Activated CD4-positive, alpha-beta T cell treated with anti-CD3 and anti-CD28 coated beads for 1 hour (primary cell): ENCODE results near the gene GDF9.
"Not testable (repeated sequence)": the region's sequence is repeated elsewhere in the genome, so short reads cannot be mapped to it uniquely, and the experiment has no call there.

Experiments used
- DNase-seq: peaks from one replicate; pipeline ENCODE4 v3.0.0-alpha.2; 2020

Gene GDF9

DNA sequence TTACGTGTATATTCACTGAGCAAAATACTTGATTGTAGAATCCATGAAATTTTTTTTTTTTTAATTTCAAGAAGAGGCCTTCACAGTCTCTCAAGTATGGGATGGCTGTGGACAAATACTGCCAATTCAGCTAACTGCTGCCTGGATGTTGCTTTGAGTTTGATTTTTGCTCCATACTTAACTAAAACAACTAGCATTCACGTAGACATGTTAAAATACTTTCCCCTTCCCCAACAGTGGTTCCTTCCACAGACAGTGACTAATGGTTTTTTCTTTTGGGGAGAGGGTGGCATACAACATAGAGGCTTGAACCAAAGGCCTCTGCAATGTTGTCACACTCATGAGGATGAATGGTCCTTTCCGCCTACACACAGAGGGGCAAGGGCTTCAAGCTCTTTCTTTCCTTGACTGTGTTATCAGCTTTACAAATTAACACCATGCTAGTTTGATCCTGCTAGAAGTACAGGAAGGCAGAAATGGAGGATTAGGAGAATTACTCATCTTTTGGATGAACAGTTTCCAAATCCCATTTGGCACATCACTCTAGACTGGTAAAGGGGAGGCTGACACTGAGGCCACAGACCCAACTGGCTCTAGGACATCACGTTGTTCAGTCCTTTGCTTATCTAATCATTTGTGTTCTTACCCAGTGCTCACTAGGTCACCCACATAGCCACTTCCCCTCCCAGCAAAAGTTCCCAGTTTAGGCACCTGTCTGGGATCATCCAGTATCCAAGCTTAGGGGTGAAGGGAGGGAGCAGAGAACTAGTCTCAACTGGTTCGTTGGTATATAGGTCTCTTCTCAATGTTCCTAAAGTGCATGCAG, 5.4 kb upstream of the GDF9 start:
- DNase-seq: no peak

DNA sequence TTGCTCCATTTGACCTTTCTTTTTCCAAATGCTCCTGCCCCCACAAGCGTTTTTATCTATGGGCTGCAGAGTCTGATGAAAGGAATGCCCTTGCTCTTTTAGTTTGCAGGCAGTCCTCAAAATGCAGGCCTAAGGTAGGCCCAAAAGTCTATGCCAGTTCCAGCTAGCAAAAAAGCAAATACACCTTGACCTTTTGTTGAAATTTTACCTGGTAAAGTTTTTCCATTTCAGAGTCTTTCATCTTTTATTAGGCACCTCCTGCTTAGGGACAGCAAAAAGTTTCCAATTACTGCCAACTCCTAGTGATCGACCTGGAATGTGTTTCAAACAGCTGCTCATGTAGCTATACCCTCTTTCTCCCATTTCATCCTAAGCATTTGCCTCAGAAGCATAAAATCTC, 4.5 kb upstream of the GDF9 start:
- no peak for DNase-seq

GRCh38 chr5:132868754-132869153, 2.5 kb upstream of the GDF9 start:
- no peak for DNase-seq

GRCh38 chr5:132867046-132867451, 780 bp upstream of the GDF9 start:
- DNase-seq: no peak

DNA sequence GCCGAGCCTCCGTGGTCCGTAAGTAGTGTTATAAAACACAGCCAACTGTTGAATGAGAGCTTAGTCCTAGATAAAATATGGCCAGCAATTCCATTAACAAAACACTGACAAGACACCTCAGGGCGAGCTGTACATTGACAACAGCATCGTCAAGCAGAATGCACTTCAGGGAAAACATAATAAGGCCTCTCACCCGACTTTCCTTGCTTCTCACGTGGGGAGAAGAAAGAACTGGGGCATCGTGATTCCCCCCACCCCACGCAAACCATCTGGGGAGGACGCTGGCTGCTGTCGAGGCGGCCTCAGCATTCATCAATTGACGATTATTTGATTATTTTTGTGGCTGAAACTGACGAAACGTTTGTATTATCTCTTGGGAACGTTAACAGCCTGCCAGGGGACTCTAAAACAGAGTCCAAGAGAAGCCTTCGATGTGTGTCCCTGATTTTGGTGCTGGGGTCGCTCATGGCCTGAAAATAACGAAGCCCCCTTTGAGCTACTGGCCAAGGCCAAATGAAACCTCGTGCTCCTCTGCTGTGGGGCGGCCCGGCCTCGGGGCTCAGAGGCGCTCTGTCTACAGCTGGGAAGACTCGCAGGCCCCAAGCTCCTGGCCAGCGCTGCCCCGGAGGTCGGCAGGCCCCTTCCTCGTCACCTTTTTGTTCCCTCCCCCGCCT, 464 bp downstream of the GDF9 start:
- DNase-seq: no peak

DNA sequence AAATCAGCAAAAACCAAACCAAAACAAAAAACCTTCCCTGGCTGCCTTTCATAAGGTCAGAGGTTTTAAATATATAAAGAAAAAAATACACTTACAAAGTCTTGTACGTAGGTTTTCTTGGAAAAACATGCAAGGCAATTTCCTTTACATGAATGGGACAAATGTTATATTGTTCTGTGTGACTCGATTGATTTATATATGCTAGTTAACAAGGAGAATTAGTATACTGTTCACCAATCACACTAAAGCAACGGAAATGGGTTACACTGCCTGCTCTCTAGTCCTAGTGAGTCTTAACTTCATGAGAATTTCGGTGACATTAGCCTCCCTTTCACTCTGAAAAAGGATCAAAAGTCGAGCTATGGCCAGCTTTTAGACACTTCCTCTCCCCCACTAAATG, 5.5 kb downstream of the GDF9 start:
- DNase-seq: no peak

GRCh38 chr5:132859889-132860437, 6.3 kb downstream of the GDF9 start:
- no peak for DNase-seq

- DNase-seq: no peak
Observed at GRCh38 chr5:132856011-132856410, 10.3 kb downstream of the GDF9 start.

DNA sequence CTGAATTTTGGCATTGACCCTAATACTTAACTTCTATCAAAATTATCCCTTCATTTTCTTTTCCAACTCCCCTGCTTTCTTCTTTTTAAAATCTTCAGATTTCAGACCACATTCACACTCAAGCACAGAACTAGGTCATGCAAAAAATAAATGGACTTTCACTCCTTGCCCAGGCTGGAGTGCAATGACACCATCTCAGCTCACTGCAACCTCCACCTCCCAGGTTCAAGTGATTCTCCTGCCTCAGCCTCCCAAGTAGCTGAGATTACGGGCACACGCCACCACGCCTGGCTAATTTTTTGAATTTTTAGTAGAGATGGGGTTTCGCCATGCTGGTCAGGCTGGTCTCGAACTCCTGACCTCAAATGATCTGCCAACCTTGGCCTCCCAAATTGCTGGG, 11.3 kb downstream of the GDF9 start:
- not testable (repeated sequence) for DNase-seq

- no peak for DNase-seq
Observed at GRCh38 chr5:132854301-132854700, 12.0 kb downstream of the GDF9 start.

DNA sequence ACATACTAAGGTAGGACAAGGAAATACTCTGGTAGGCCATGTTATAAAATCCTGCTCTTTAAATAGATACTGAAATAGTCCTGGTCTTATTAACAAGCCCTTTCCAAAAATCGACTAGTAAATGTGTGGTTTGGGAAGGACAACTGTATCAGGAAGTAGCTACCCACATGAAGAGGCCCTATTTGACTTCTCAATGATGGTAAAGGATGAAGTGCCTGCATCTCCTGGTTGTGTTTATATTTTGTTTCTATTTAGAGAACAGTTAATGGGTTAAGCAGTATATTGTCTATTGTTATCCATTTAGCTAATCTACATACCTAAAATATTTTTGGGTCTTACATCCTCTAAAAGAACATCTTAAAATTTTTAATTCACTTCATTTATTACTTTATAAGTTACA, 12.5 kb downstream of the GDF9 start:
- DNase-seq: no peak

- DNase-seq: no peak
Observed at GRCh38 chr5:132853323-132853722, 12.9 kb downstream of the GDF9 start.

DNA sequence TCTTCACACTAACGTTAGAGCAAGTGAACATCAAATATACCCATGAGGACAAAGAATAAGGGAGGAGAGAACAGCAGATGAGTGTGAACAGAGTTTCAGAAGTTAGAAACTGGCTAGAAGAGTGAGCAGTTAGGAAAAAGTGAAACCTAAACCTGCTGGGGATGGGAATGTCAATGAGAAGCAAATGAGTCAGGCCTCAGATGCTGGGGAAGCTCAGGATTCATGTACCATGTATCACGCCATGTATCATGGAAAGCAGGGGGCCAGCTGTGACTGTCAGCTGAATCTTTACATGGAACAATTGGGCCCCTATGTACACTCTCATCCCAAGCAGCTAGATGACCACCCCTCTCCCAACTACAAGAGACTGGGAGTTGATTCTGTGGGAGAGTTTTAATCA, 16.2 kb downstream of the GDF9 start:
- DNase-seq: no peak

DNA sequence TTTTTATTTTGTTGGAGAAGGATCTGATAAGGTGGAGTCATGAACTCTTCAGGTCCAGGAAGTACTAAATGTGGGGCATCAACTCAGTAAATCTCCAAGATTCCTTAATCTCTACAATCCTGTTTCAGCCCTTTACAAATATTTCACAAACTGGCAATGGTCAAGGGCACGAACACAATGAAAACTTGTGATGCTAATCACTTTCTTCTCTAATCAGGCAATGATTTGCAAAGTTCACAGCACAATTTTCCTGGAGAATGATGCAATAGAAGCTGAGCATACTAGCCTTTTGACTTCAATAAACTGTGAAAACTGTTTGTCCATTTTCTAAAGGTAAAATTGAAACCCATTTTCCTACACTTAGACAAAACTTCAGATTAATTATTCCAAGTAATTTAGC, 16.9 kb downstream of the GDF9 start:
- no peak for DNase-seq

DNA sequence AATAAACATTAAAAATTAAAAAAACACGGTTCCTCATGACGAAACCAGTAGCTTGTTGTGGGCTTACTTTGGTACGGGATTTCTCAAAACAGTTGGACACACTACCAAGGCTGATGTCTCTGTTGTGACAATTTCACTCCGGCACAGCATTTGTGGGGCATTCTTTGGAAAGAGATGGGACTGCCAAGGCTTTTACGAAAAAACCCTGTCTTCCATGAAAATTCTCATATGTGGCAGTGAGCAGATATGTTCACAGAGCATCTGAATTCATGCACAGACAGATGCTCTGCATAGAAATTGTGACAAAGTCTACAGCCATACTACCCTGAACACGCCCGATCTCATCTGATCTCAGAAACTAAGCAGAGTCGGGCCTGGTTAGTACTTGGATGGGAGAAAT, 18.0 kb downstream of the GDF9 start:
- DNase-seq: no peak

- DNase-seq: no peak
Observed at GRCh38 chr5:132841305-132841704, 25.0 kb downstream of the GDF9 start.

GRCh38 chr5:132840896-132841295, 25.4 kb downstream of the GDF9 start:
- no peak for DNase-seq

- DNase-seq: no peak
Observed at GRCh38 chr5:132840313-132840712, 26.0 kb downstream of the GDF9 start.

- DNase-seq: no peak
Observed at GRCh38 chr5:132839426-132840301, 26.6 kb downstream of the GDF9 start.

DNA sequence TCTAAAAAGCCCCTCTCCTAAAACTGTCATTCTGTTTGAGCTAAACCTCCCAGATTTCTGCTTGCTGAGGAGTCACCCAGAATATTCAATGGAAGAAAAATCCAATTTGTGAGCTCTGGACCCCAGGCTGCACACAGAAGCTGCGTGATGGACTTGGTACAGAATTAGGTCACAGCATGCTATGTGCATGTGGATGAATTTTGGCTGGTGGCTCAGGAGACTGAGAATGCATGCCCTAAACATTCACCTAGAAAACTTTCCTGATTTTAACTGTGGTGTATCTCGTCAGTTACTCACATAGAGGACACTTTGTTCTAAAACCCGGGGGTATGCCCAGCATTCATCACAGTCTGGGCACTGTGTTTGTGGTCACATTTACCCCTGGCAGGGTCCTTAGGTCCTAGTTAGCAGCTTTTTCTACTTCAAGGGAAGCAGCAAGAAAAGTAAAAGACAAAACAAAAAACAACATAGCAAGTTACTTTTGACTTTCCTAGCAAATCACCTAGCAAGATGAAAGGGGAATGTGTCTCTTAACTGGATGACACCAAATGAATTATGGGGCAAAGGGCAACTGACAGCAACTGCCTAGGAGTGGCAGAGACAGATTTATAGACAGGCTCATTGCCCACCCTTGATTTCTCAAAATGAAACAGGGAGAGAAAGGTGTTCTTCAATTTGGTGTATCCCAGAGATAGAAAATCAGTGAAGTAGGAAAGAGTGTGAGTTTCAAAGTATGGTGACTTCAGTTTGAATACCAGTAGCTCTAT, 27.6 kb downstream of the GDF9 start:
- no peak for DNase-seq

GRCh38 chr5:132837868-132838267, 28.4 kb downstream of the GDF9 start:
- DNase-seq: no peak

DNA sequence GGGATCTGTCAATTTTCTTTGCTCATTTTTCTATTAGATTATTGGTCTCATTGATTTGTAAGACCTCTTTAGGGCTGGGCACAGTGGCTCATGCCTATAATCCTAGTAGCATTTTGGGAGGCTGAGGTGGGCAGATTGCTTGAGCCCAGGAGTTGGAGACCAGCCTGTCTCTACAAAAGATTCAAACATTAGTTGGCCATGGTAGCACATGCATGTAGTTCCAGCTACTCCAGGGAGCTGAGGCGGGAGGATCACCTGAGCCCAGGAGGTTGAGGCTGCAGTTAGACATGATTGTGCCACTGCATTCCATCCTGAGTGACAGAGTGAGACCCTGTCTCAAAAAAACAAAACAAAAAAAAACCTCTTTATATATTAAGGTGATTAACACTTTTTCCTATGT, 29.4 kb downstream of the GDF9 start:
- DNase-seq: no peak

DNA sequence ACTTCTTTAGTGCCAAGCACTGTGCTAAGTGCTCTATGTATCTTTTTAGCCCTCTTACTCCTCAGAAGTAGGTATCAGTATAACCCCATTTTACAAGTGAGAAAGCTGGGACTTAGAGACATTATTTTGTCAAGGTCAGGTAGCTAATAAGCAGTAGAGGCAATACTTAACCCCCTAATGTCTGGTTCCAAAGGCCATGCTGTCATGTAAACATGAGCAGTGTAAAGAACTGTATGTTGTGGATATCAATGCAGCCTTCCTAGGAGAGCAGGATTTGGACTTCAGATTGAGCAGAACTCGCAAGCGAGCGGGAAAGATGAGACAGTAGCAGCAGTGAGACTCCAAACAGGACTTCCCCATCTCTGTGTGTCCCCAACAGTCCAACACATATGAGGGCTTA, 32.2 kb downstream of the GDF9 start:
- no peak for DNase-seq
